Measurements from ENCODE around the gene NBL1.
"Not testable (repeated sequence)": the region's sequence is repeated elsewhere in the genome, so short reads cannot be mapped to it uniquely, and the experiment has no call there.

The NBL1 gene

DNA sequence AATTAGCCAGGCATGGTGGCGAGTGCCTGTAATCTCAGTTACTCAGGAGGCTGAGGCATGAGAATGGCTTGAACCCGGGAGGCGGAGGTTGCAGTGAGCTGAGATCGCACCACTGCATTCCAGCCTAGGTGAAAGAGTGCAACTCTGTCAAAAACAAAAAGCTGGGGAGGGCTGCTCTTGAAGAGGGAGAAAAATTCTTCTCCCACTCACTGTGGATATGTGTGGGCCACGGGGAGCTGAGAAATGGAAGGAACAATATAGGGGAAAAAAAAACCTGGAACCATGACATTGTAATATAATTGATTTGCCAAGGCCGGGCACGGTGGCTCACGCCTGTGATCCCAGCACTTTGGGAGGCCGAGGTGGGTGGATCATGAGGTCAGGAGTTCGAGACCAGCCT lies 7.4 kb upstream of the NBL1 start:
- H2BK12ac ChIP-seq (ENCODE audit: low read length); H3K79me2 ChIP-seq (ENCODE audit: control insufficient read depth, insufficient read depth, low read length, poor library complexity); H2BK5ac ChIP-seq (ENCODE audit: low read depth, low read length, poor library complexity); H2AK5ac ChIP-seq (ENCODE audit: low read length); H3K4me1 ChIP-seq (ENCODE audit: control insufficient read depth in 1 of 2, insufficient read depth in 2 of 2, low read length in 2 of 2); H3K23ac ChIP-seq (ENCODE audit: low read length); H3K4me2 ChIP-seq (ENCODE audit: low read length); H3K14ac ChIP-seq (ENCODE audit: low read length); H3K4me3 ChIP-seq (ENCODE audit: low read depth, low read length); H3K18ac ChIP-seq (ENCODE audit: low read length); H4K8ac ChIP-seq (ENCODE audit: low read depth, low read length); H3K27me3 ChIP-seq (ENCODE audit: insufficient read depth, low read length); H2AFZ ChIP-seq (ENCODE audit: insufficient read depth, low read length, poor library complexity); H3K36me3 ChIP-seq (ENCODE audit: control insufficient read depth in 1 of 2, insufficient read depth in 2 of 2, low read length in 2 of 2); H3K9me3 ChIP-seq (ENCODE audit: insufficient read depth, low read depth, low read length); DNase-seq; H3K9ac ChIP-seq (ENCODE audit: low read length); H3K4ac ChIP-seq (ENCODE audit: low read depth, low read length); H3K79me1 ChIP-seq (ENCODE audit: low read length); H4K12ac ChIP-seq (ENCODE audit: low read depth, low read length); H2BK120ac ChIP-seq (ENCODE audit: insufficient read depth, low read length, poor library complexity); H3K27ac ChIP-seq (ENCODE audit: low read depth, low read length); H4K91ac ChIP-seq (ENCODE audit: low read depth, low read length): not testable (repeated sequence)
- WGBS (ENCODE audit: extremely low coverage, insufficient coverage, insufficient read length) = no CpG with 5 or more reads among the region's 10 CpGs

DNA sequence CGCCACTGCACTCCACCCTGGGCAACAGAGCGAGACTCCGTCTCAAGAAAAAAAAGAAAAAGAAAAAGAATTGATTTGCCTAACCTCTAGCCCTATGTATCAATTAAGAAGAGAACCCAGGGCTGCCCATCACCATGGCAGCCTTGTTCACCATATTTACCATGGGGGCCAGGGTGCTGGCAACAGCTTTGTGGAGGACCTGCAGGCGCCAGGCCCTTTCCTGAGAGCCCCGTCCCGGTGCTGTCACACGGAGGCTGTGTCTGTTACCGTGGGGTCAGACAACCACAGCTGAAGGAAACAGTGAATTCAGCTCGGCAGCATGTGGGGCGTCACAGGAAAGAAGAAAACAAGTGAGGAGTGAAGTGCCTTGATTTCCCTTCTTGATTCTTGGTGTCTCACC lies 6.5 kb upstream of the NBL1 start:
- H3K36me3 ChIP-seq (ENCODE audit: control insufficient read depth in 1 of 2, insufficient read depth in 2 of 2, low read length in 2 of 2) = no peaks in the 10 kb centered on the region
- H3K4me1 ChIP-seq (ENCODE audit: control insufficient read depth in 1 of 2, insufficient read depth in 2 of 2, low read length in 2 of 2) = peaks cover 0 to 3% of the 10 kb centered on the region in 2 experiments
- no peak overlapping the region for H4K91ac ChIP-seq (ENCODE audit: low read depth, low read length)
- no peak overlapping the region for H2BK120ac ChIP-seq (ENCODE audit: insufficient read depth, low read length, poor library complexity)
- no peak overlapping the region for H3K14ac ChIP-seq (ENCODE audit: low read length)
- no peak overlapping the region for H2BK12ac ChIP-seq (ENCODE audit: low read length)
- H3K9ac ChIP-seq (ENCODE audit: low read length) = no peak overlapping the region
- no peaks in the 10 kb centered on the region for H3K79me2 ChIP-seq (ENCODE audit: control insufficient read depth, insufficient read depth, low read length, poor library complexity)
- H3K4me3 ChIP-seq (ENCODE audit: low read depth, low read length) = no peak overlapping the region
- H3K27me3 ChIP-seq (ENCODE audit: insufficient read depth, low read length) = no peaks in the 10 kb centered on the region
- H4K12ac ChIP-seq (ENCODE audit: low read depth, low read length) = no peak overlapping the region
- no peak overlapping the region for H3K23ac ChIP-seq (ENCODE audit: low read length)
- H3K18ac ChIP-seq (ENCODE audit: low read length) = no peak overlapping the region
- DNase-seq = no peak
- H4K8ac ChIP-seq (ENCODE audit: low read depth, low read length) = no peak overlapping the region
- no peaks in the 10 kb centered on the region for H3K9me3 ChIP-seq (ENCODE audit: insufficient read depth, low read depth, low read length)
- no peaks in the 10 kb centered on the region for H3K79me1 ChIP-seq (ENCODE audit: low read length)
- no peak overlapping the region for H2BK5ac ChIP-seq (ENCODE audit: low read depth, low read length, poor library complexity)
- no peak overlapping the region for H2AFZ ChIP-seq (ENCODE audit: insufficient read depth, low read length, poor library complexity)
- H3K4ac ChIP-seq (ENCODE audit: low read depth, low read length) = no peak overlapping the region
- no CpG with 5 or more reads among the region's 10 CpGs for WGBS (ENCODE audit: extremely low coverage, insufficient coverage, insufficient read length)
- no peak overlapping the region for H3K4me2 ChIP-seq (ENCODE audit: low read length)
- no peak overlapping the region for H3K27ac ChIP-seq (ENCODE audit: low read depth, low read length)
- H2AK5ac ChIP-seq (ENCODE audit: low read length) = no peak overlapping the region

DNA sequence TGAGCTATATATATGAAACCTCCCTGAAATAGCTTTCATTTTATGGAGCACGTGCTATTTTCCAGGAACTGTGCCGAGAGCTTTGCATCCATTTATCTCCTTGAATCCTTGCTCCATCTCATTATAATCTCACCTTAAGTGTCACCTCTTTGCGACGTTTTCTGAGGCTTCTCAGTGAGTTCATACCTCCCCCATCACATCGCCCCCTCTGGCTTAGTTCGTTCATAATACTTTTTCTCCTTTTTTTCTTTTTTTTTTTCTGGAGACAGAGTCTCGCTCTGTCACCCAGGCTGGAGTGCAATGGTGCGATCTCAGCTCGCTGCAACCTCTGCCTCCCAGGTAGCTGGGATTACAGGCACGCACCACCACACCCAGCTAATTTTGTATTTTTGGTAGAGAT lies 4.9 kb upstream of the NBL1 start:
- H4K91ac ChIP-seq (ENCODE audit: low read depth, low read length); H2BK120ac ChIP-seq (ENCODE audit: insufficient read depth, low read length, poor library complexity); H3K18ac ChIP-seq (ENCODE audit: low read length); H3K23ac ChIP-seq (ENCODE audit: low read length); H4K8ac ChIP-seq (ENCODE audit: low read depth, low read length); H3K79me1 ChIP-seq (ENCODE audit: low read length); H3K4me1 ChIP-seq (ENCODE audit: control insufficient read depth in 1 of 2, insufficient read depth in 2 of 2, low read length in 2 of 2); H3K36me3 ChIP-seq (ENCODE audit: control insufficient read depth in 1 of 2, insufficient read depth in 2 of 2, low read length in 2 of 2); H3K9ac ChIP-seq (ENCODE audit: low read length); H3K79me2 ChIP-seq (ENCODE audit: control insufficient read depth, insufficient read depth, low read length, poor library complexity); H3K4me3 ChIP-seq (ENCODE audit: low read depth, low read length); H3K27ac ChIP-seq (ENCODE audit: low read depth, low read length); H2AFZ ChIP-seq (ENCODE audit: insufficient read depth, low read length, poor library complexity); H4K12ac ChIP-seq (ENCODE audit: low read depth, low read length); H3K4ac ChIP-seq (ENCODE audit: low read depth, low read length); DNase-seq; H2AK5ac ChIP-seq (ENCODE audit: low read length); H2BK5ac ChIP-seq (ENCODE audit: low read depth, low read length, poor library complexity); H3K27me3 ChIP-seq (ENCODE audit: insufficient read depth, low read length); H3K14ac ChIP-seq (ENCODE audit: low read length); H3K4me2 ChIP-seq (ENCODE audit: low read length); H2BK12ac ChIP-seq (ENCODE audit: low read length); H3K9me3 ChIP-seq (ENCODE audit: insufficient read depth, low read depth, low read length): not testable (repeated sequence)
- no CpG with 5 or more reads among the region's 10 CpGs for WGBS (ENCODE audit: extremely low coverage, insufficient coverage, insufficient read length)

DNA sequence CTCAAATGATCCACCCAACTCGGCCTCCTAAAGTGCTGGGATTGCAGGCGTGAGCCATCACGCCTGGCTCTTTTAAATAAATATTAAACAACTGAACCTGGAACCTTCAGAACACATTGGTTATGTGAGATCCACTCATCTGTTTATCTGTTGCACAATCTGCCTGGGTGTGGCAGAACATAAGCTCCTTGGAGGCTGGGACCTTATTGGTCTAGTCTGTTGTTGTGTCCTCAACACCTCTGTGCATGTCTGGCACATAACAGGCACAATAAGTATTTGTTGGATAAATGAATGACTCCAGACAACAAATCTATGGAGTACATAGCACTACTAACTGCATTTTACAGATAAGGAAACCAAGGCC lies 4.1 kb upstream of the NBL1 start:
- Histone ChIP-seq H4K91ac (ENCODE audit: low read depth, low read length) (no peak overlapping the region), H2BK12ac (ENCODE audit: low read length) (no peak overlapping the region), H3K4me3 (ENCODE audit: low read depth, low read length) (no peak overlapping the region), H2BK5ac (ENCODE audit: low read depth, low read length, poor library complexity) (no peak overlapping the region), H3K4ac (ENCODE audit: low read depth, low read length) (no peak overlapping the region), H3K23ac (ENCODE audit: low read length) (no peak overlapping the region), H2AK5ac (ENCODE audit: low read length) (no peak overlapping the region), H2AFZ (ENCODE audit: insufficient read depth, low read length, poor library complexity) (no peak overlapping the region), H3K9ac (ENCODE audit: low read length) (no peak overlapping the region), H4K8ac (ENCODE audit: low read depth, low read length) (no peak overlapping the region), H3K79me1 (ENCODE audit: low read length) (peaks cover 5% of the 10 kb centered on the region), H3K4me2 (ENCODE audit: low read length) (no peak overlapping the region), H2BK120ac (ENCODE audit: insufficient read depth, low read length, poor library complexity) (no peak overlapping the region), H4K12ac (ENCODE audit: low read depth, low read length) (no peak overlapping the region), H3K14ac (ENCODE audit: low read length) (no peak overlapping the region), H3K27ac (ENCODE audit: low read depth, low read length) (no peak overlapping the region), H3K79me2 (ENCODE audit: control insufficient read depth, insufficient read depth, low read length, poor library complexity) (peaks cover 3% of the 10 kb centered on the region), H3K36me3 (ENCODE audit: control insufficient read depth in 1 of 2, insufficient read depth in 2 of 2, low read length in 2 of 2) (no peaks in the 10 kb centered on the region), H3K18ac (ENCODE audit: low read length) (no peak overlapping the region), H3K27me3 (ENCODE audit: insufficient read depth, low read length) (peaks cover 16% of the 10 kb centered on the region), H3K4me1 (ENCODE audit: control insufficient read depth in 1 of 2, insufficient read depth in 2 of 2, low read length in 2 of 2) (peaks cover 0 to 8% of the 10 kb centered on the region in 2 experiments), H3K9me3 (ENCODE audit: insufficient read depth, low read depth, low read length) (peaks cover 2% of the 10 kb centered on the region)
- no CpG with 5 or more reads among the region's 3 CpGs for WGBS (ENCODE audit: extremely low coverage, insufficient coverage, insufficient read length)
- DNase-seq = no peak
